M059J (cell line): ENCODE results near the gene ABCA7. TPM values are rescaled to one million over a fixed set of nuclear protein-coding genes. Genes with fewer than 3 reads are reported as not detected.

Experiments
- DNase-seq: peaks from one replicate; pipeline ENCODE4 v3.0.0-alpha.2; 2012; ENCODE audit warnings: low read depth
- total RNA-seq: library from RNA; depleted of rRNA; stranded (reverse); fragments of >200 nt; shearing (Covaris generic); gene quantifications from 2 replicates; pipeline ENCODE4 v1.2.3, GENCODE V29; 2014

The ABCA7 gene
- total RNA-seq, 1 experiment from 2014 or later: 13.5 TPM

DNA sequence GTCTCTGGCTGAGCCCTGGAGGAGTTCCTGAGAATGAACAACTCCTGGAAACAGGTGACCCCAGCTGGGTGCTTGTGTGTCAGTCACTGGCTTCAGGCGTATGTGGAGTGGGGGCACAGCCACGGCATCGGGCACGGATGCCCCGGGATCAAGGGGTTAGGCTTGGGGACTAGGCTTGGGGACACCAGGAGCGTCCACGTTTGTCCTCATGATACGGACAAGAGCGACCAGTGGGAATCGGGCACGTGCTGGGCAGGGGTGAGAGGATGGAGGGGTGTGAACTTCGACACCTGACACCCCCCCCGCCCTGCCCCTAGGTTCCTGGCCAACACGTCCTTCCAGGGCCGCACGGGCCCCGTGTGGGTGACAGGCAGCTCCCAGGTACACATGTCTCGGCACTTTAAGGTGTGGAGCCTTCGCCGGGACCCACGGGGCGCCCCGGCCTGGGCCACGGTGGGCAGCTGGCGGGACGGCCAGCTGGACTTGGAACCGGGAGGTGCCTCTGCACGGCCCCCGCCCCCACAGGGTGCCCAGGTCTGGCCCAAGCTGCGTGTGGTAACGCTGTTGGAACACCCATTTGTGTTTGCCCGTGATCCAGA is 35.6 kb upstream of the ABCA7 start:
- no peak for DNase-seq

GRCh38 chr19:1004803-1005664 is 34.9 kb upstream of the ABCA7 start:
- DNase-seq: no peak

GRCh38 chr19:1006711-1007398 is 33.1 kb upstream of the ABCA7 start:
- DNase-seq: no peak

DNA sequence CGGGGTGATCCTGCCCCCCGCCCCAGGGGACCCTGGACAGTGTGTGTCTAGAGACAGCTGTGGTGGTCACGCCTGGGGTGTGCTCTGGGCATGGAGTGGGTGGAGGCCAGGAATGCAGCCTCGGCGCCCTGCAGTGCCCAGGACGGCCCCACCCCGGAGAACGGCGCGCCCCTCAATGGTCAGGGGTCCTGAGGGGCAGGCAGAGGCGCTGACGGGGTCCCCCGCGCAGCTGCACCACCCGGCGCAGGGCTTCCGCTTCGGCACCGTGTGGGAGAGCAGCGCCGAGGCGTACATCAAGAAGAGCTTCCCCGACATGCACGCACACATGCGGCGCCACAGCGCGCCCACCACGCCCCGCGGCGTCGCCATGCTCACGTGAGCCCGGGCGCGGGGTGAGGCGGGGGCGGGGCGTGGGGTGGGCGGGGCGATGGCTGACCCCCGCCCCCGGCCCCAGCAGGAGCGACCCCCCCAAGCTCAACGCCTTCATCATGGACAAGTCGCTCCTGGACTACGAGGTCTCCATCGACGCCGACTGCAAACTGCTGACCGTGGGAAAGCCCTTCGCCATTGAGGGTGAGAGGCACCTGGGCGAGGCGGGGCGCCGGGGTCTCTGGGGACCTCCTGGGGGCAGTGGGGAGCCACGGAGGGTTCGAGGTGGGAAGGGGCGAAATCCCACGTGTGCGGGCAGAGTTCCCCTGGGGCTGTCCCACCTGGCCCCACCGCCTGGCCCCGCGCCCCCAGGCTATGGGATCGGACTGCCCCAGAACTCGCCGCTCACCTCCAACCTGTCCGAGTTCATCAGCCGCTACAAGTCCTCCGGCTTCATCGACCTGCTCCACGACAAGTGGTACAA is 32.3 kb upstream of the ABCA7 start:
- no peak for DNase-seq

DNA sequence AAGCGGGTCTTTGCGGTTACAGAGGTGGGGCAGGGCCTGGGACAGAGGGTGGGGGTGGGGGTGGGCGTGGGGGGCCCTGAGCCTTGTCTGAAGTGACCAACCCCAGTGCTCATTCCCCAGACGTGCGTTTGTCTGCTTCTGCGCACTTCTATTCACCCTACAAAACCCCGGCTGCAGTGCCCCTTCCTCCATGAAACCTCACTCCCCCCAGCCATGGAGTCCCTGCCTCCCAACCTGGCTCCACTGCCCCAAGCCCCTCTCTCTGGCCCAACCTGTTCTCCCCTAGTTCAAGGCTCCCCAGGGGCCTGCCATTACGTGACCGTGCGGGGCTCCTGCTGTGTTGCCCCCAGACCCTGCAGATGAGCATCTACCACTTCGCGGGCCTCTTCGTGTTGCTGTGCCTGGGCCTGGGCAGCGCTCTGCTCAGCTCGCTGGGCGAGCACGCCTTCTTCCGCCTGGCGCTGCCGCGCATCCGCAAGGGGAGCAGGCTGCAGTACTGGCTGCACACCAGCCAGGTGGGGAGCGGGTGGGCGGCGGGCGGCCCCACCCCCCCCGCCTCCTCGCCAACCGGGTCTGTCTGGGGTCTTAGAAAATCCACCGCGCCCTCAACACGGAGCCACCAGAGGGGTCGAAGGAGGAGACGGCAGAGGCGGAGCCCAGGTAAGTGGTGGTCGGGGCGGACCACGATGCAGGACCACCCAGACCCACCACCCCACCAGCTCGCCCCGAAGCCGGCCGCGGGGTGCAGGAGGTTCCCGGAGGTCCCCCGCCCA is 31.5 kb upstream of the ABCA7 start:
- DNase-seq: no peak

- no peak for DNase-seq
Observed at GRCh38 chr19:1009041-1009980, 30.6 kb upstream of the ABCA7 start.

DNA sequence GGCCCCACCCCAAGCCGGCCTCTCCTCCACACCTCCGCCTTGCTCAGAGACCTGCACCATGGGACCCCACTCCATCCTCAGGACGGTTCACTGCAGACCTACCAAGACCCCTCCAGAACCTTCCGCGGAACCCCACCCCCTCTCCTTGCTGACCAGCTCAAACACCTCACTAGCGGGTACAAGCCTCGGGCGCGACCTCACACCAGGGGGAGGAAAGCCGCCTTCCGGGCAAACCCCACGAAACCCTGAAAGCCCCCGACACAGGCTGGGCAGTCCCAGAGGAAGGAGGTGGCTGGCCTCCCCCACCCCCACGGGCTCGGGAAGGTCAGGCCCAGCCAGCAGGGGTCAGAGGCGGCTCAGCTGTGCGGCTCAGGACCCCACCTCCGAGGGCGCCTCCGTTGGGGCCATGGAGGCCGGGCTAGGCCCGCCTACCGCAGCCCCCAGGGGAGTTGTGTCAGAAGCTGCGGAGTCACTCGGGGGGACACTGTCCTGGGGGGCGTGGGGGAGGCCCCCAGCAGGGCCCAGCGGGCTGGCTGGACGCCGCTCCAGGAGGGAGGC is 29.8 kb upstream of the ABCA7 start:
- no peak for DNase-seq

- DNase-seq: no peak
Observed at GRCh38 chr19:1010586-1011510, 29.1 kb upstream of the ABCA7 start.

- DNase-seq: no peak
Observed at GRCh38 chr19:1011831-1012333, 28.0 kb upstream of the ABCA7 start.

DNA sequence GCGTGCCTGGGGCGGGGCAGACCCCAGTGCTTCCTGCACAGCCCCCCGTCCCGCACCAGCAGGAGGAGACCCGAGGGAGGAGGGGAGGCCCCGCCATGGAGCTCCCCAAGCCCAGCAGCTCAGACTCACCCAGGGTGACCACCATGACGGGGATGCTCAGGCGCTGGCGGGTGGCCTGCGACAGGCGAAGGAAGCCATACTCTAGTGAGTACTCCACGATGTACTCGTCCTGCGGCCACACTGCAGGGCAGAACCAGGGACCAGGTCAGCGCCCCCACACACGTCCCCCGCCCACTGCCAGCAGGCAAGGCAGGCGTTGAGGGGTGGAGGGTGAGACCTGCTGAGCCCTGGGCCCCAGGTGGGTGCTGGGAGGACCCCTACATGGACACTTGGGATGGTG is 27.6 kb upstream of the ABCA7 start:
- no peak for DNase-seq

DNA sequence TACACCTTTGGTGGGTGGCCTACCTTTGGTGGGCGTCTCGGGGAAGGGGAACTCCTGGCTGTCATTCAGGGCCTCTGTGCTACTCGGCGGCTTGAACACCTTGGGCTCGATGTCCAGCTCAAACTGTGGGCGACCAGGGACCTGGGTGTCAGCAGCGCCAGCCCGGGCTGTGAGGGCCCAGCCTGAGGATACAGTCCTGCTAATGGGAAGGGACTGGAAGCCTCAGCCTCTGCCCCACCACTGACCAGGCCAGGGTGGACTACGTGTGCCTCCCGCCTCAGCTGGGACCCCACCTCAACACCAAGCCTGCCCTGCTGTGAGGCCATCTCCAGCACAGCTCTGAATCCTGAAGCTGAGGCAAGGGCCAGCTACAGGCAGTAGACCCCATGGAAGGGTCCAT is 26.7 kb upstream of the ABCA7 start:
- DNase-seq: no peak

GRCh38 chr19:1014161-1015060 is 25.5 kb upstream of the ABCA7 start:
- no peak for DNase-seq

GRCh38 chr19:1015061-1015781 is 24.7 kb upstream of the ABCA7 start:
- no peak for DNase-seq

DNA sequence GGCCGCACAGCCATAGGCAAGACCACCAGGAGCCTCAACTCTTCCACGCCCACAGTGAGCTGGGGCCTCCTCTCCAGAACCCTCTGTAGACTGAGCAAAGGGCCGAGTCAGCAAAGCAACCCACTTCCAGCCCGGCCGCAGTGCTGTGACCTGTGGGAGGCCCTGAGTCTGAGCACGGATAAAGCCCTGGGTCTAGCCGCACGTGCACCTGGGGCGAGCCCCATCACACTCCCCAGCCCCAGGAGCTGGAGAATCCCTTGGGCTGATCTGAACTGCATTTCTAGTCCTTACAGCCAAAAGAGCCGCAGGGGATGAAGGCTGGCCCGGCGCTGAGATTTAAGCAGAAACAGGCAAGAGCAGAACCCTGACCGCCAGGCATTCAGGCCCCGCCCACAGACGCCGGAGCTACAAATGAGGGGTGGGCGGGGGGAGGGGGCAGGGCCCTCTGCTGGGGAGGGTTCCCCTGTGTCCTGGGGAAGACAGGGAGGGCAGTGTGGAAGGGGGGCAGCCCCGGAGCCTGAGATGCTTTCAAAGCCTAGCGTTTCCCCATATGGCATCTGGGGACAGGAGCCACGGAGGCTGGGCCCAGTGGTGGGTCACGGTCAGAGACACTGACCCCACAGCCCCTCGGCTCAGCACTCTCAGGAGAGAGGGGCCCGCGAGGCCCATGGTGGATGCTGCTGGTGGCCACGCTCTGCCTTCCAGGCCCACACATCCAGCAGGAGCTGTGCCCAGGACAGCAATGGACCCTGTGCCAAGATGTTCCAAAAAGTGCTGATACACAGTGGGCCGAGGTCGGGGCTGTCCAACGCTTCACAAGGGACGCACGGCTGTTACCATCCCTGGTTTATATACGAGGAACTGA is 23.9 kb upstream of the ABCA7 start:
- DNase-seq: no peak

- no peak for DNase-seq
Observed at GRCh38 chr19:1016647-1017114, 23.2 kb upstream of the ABCA7 start.
